ENCODE data around the gene BPIFB6.
A peak's percentile ranks its signal among the peaks of the same experiment; 100 is the strongest.

The BPIFB6 gene

DNA sequence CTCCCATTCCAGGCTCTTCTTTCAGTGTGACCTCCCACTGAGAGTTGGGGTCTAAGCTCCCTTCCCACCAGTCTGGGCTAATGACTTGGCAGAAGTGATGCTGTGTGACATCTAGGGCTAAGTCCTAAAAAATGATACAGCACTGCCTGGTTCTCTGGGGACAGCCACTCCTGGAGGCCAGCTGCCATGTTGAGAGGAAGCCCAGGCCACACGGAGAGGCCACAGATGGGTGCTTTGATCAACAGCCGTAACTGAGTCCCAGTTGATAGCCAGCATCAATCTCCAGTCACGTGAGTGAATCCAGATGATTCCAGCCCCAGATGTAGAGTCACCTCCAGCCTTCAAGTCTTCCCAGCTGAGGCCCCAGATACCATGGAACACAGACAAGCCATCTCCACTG lies 41.0 kb upstream of the BPIFB6 start:
- Histone ChIP-seq H3K9me3 (ENCODE audit: severe bottlenecking) (peaks cover 8% of the 10 kb centered on the region), H3K27me3 (ENCODE audit: insufficient read depth, low read depth, severe bottlenecking) (no peaks in the 10 kb centered on the region), H3K36me3 (no peaks in the 10 kb centered on the region), H3K27ac (no peak overlapping the region), H3K4me3 (ENCODE audit: low read depth, low read length) (no peak overlapping the region)
- TF ChIP-seq CTCF (IDR thresholded peaks at IDR 0.05; ENCODE audit: low read depth, low read length): no peak
- DNase-seq: no peak

DNA sequence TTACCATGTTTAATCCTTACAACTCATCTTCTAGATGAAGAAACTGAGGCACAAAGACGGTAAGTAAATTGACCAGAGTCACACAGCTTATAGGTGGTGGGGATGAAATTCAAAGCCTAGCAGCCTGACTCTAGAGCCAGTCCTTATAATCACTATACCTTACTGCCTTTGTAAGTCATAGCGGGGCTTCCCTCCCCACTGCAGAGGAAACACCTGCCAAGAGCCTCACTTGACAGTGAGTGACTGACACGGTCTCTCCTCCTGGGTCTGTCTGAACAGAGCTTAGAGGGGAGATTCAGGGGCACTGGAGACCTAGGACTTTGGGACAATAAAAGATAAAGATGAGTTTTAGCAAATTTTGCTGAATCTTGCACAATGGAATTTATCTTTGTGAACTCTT lies 40.1 kb upstream of the BPIFB6 start:
- no peak for TF ChIP-seq CTCF (IDR thresholded peaks at IDR 0.05; ENCODE audit: low read depth, low read length)
- no peak for DNase-seq
- H3K4me3 ChIP-seq (ENCODE audit: low read depth, low read length): no peak overlapping the region

DNA sequence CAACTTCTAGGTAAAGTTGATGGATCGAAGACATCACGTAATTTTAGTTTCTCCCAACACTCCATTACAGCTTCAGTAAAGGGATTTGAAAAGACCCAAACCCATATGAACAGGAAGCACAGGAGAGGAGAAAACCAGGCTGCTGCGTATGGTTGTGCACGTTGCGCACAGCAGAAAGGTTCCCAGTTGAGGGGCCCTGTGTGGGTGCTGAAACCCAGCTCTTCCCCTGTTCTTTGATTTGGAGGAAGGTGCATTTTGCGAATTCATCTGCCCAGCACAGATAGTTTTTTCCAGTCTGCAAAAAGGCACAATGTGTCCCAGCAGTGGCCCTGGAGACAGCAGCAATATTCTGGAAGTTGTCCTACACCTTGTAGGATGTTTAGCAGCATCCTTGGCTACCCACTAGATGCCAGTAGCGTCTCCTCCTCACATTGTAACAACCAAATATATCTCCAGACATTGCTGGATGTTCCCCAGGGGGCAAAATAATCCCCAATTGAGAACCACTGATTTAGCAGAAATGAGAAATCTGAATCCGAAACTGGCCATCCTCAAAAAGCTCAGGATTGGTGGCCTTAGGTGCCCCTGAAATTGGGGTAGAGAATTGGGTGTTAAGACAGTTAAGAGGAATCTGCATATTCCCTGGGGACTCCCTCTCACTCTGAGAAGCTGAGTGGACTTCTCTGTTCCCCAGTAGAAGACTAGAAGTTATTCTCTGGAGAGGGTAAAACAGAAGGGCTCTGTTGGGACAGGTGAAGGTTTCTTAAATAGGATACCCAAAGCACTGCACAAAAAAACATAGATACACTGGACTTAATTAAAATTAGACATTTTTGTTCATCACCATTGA lies 39.4 kb upstream of the BPIFB6 start:
- no peak for DNase-seq
- H3K27me3 ChIP-seq (ENCODE audit: insufficient read depth, low read depth, severe bottlenecking): no peaks in the 10 kb centered on the region
- H3K36me3 ChIP-seq: no peaks in the 10 kb centered on the region
- no peak overlapping the region for H3K4me3 ChIP-seq (ENCODE audit: low read depth, low read length)
- peaks cover 11% of the 10 kb centered on the region for H3K9me3 ChIP-seq (ENCODE audit: severe bottlenecking)
- TF ChIP-seq CTCF (IDR thresholded peaks at IDR 0.05; ENCODE audit: low read depth, low read length): peak; percentile 28; the same call in 1 of the 2 replicates
- no peak overlapping the region for H3K27ac ChIP-seq

More for the DNA sequence above, 40.1 kb upstream of the BPIFB6 start:
- Histone ChIP-seq H3K27ac (no peak overlapping the region), H3K36me3 (no peaks in the 10 kb centered on the region), H3K27me3 (ENCODE audit: insufficient read depth, low read depth, severe bottlenecking) (no peaks in the 10 kb centered on the region), H3K9me3 (ENCODE audit: severe bottlenecking) (peaks cover 11% of the 10 kb centered on the region)

- H3K36me3 ChIP-seq: no peaks in the 10 kb centered on the region
- no peaks in the 10 kb centered on the region for H3K27me3 ChIP-seq (ENCODE audit: insufficient read depth, low read depth, severe bottlenecking)
- no peak overlapping the region for H3K4me3 ChIP-seq (ENCODE audit: low read depth, low read length)
- H3K9me3 ChIP-seq (ENCODE audit: severe bottlenecking): peaks cover 11% of the 10 kb centered on the region
- no peak overlapping the region for H3K27ac ChIP-seq
- no peak for DNase-seq
- no peak for TF ChIP-seq CTCF (IDR thresholded peaks at IDR 0.05; ENCODE audit: low read depth, low read length)
Observed at GRCh38 chr20:32993496-32994050, 37.9 kb upstream of the BPIFB6 start.

DNA sequence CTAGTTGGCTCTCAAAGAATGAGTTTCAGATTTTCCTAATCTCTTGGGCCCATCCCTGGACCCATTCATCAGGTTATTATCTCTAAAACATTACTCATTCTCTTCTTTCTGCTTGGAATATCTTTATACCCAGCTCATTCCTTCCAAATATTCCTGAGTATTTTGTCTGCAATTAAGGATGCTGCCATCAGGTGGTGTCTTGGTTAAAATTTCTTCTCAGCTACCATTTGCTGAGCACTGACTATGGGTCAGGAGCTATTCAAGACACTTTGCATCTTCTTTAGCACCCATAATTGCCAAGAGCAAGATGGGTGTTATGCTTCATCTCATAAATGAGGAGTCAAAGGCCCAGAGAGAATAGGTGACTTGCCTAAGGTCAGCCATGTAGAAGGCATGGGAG lies 35.6 kb upstream of the BPIFB6 start:
- peaks cover 11% of the 10 kb centered on the region for H3K9me3 ChIP-seq (ENCODE audit: severe bottlenecking)
- no peaks in the 10 kb centered on the region for H3K36me3 ChIP-seq
- H3K4me3 ChIP-seq (ENCODE audit: low read depth, low read length): no peak overlapping the region
- no peaks in the 10 kb centered on the region for H3K27me3 ChIP-seq (ENCODE audit: insufficient read depth, low read depth, severe bottlenecking)
- DNase-seq: no peak
- 0 out of 2 replicates have a peak, but pooled peaks have one; percentile 8 for TF ChIP-seq CTCF (IDR thresholded peaks at IDR 0.05; ENCODE audit: low read depth, low read length)
- no peak overlapping the region for H3K27ac ChIP-seq

Data from WERI-Rb-1 (cell line).